Loucy (cell line): Measurements from ENCODE around the gene B3GALT5.

Source experiments
- H2AFZ ChIP-seq: fragments of 200-600 bp; sonication (generic); 2 replicates; pipeline ENCODE4 v1.6.0; 2016; ENCODE audit warnings: antibody characterized with exemption, mild to moderate bottlenecking, low read length, moderate library complexity
- H3F3A ChIP-seq: fragments of 200-600 bp; 2 replicates; pipeline ENCODE4 v1.6.0; 2016; ENCODE audit warnings: antibody characterized with exemption, low read depth, mild to moderate bottlenecking
- H3K27me3 ChIP-seq: fragments of 200-600 bp; sonication (generic); 2 replicates; pipeline ENCODE4 v1.6.1; 2014; ENCODE audit warnings: low read length, mild to moderate bottlenecking; ENCODE audit not compliant: insufficient read depth, poor library complexity, severe bottlenecking
- H3K36me3 ChIP-seq: fragments of 200-600 bp; sonication (generic); 2 replicates; pipeline ENCODE4 v1.6.1; 2016; ENCODE audit warnings: low read length; ENCODE audit not compliant: insufficient read depth
- H3K4me1 ChIP-seq: fragments of 200-600 bp; sonication (generic); 2 replicates; pipeline ENCODE4 v1.5.1; 2014; ENCODE audit warnings: low read length, mild to moderate bottlenecking; ENCODE audit not compliant: insufficient read depth, poor library complexity, severe bottlenecking
- H3K4me2 ChIP-seq: fragments of 200-600 bp; sonication (generic); 2 replicates; pipeline ENCODE4 v1.6.0; 2014; ENCODE audit warnings: antibody characterized with exemption, low read length, low read depth, mild to moderate bottlenecking; ENCODE audit not compliant: poor library complexity, severe bottlenecking
- H3K4me3 ChIP-seq: fragments of 200-600 bp; sonication (generic); 2 replicates; pipeline ENCODE4 v1.5.1; 2014; ENCODE audit warnings: low read length, mild to moderate bottlenecking, mixed read lengths; ENCODE audit not compliant: poor library complexity, severe bottlenecking
- H3K79me2 ChIP-seq: fragments of 200-600 bp; sonication (generic); 2 replicates; pipeline ENCODE4 v1.6.1; 2014; ENCODE audit warnings: low read length; ENCODE audit not compliant: insufficient read depth
- H3K9ac ChIP-seq: fragments of 200-600 bp; sonication (generic); 2 replicates; pipeline ENCODE4 v1.6.0; 2014; ENCODE audit warnings: mild to moderate bottlenecking, low read depth, low read length, moderate library complexity; ENCODE audit not compliant: poor library complexity, severe bottlenecking
- H3K9me2 ChIP-seq: fragments of 200-600 bp; sonication (generic); replicated peaks from 2 replicates; pipeline ENCODE4 v1.6.1; 2016; ENCODE audit warnings: low read depth, low read length, mixed read lengths
- H3K9me3 ChIP-seq: fragments of 200-600 bp; sonication (generic); 2 replicates; pipeline ENCODE4 v1.6.1; 2014; ENCODE audit warnings: mild to moderate bottlenecking, antibody characterized with exemption, low read length, low read depth; ENCODE audit not compliant: insufficient read depth
- H4K20me1 ChIP-seq: fragments of 200-600 bp; sonication (generic); 2 replicates; pipeline ENCODE4 v1.6.0; 2014; ENCODE audit warnings: antibody characterized with exemption, low read length, mild to moderate bottlenecking; ENCODE audit not compliant: insufficient read depth, poor library complexity, severe bottlenecking
- CTCF ChIP-seq: fragments of 200-600 bp; sonication (generic); conservative IDR thresholded peaks from 2 replicates; pipeline ENCODE4 v1.5.1; 2014; ENCODE audit warnings: mild to moderate bottlenecking, antibody characterized with exemption, low read length
- EZH2phosphoT487 ChIP-seq: fragments of 200-600 bp; IDR thresholded peaks from 2 replicates; pipeline ENCODE4 v1.6.1; 2018; ENCODE audit warnings: antibody characterized with exemption, mild to moderate bottlenecking, moderate library complexity, borderline replicate concordance

The B3GALT5 gene

DNA sequence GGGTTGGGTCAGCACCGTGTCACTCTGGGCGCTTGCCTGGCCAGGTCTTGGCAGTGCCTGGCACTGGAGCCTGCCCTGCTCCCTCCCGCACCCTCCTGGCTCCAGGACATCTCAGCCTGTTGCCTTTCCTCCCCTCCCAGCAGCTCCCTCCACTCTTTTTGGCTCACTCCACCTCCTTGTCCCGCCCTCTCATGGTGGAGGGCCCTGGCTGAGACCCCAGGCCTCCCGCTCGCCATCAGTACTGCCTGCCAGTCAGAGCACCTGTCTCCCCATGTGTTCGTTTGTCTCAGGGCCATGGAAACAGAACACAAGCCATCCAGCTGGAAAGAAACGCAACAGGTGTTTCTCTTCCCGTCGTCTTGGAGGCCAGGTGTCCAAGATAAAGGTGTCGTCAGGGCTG is 61.0 kb downstream of the B3GALT5 start:
- H3K4me3 ChIP-seq = no peak overlapping the region
- no peaks in the 10 kb centered on the region for H3K4me1 ChIP-seq
- no peak overlapping the region for H2AFZ ChIP-seq
- H3K4me2 ChIP-seq = no peak overlapping the region
- H3K27me3 ChIP-seq = no peaks in the 10 kb centered on the region
- H3K9ac ChIP-seq = no peak overlapping the region
- H4K20me1 ChIP-seq = no peaks in the 10 kb centered on the region
- no peaks in the 10 kb centered on the region for H3F3A ChIP-seq
- no peak for TF ChIP-seq CTCF
- TF ChIP-seq EZH2phosphoT487 = no peak
- no peaks in the 10 kb centered on the region for H3K9me2 ChIP-seq
- H3K36me3 ChIP-seq = no peaks in the 10 kb centered on the region
- no peaks in the 10 kb centered on the region for H3K79me2 ChIP-seq
- no peaks in the 10 kb centered on the region for H3K9me3 ChIP-seq

DNA sequence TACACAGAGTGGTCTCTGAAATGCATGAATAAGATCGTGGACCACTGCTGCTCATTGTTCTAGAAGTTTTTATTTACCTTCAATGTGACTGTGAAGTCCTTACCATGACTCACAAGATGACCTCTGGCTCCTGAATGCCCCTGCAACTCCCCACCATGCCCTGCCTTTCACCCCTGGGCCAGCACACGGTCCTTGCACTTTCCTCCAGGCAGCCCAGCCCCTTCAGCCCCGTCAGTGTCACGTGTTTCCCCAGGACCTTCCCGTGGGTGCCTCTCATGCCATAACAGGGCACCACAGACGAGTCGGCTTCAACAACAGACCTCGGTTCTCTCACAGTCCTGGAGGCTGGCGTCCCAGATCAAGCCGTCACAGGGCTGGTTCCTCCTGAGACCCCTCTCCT is 62.1 kb downstream of the B3GALT5 start:
- no peaks in the 10 kb centered on the region for H3K27me3 ChIP-seq
- H3K79me2 ChIP-seq = no peaks in the 10 kb centered on the region
- no peaks in the 10 kb centered on the region for H3K9me3 ChIP-seq
- H4K20me1 ChIP-seq = no peaks in the 10 kb centered on the region
- no peak overlapping the region for H3K4me3 ChIP-seq
- H2AFZ ChIP-seq = no peak overlapping the region
- H3K4me2 ChIP-seq = no peak overlapping the region
- no peaks in the 10 kb centered on the region for H3K4me1 ChIP-seq
- no peaks in the 10 kb centered on the region for H3K9me2 ChIP-seq
- no peak for TF ChIP-seq CTCF
- no peak for TF ChIP-seq EZH2phosphoT487
- H3F3A ChIP-seq = no peaks in the 10 kb centered on the region
- H3K9ac ChIP-seq = no peak overlapping the region
- H3K36me3 ChIP-seq = no peaks in the 10 kb centered on the region

- Histone ChIP-seq H3K79me2 (no peaks in the 10 kb centered on the region), H3K4me3 (no peak overlapping the region), H4K20me1 (no peaks in the 10 kb centered on the region), H3K9ac (no peak overlapping the region), H3K9me3 (no peaks in the 10 kb centered on the region), H3K27me3 (no peaks in the 10 kb centered on the region), H3K36me3 (no peaks in the 10 kb centered on the region), H3K4me2 (no peak overlapping the region), H3K4me1 (no peaks in the 10 kb centered on the region), H2AFZ (no peak overlapping the region), H3K9me2 (no peaks in the 10 kb centered on the region), H3F3A (no peaks in the 10 kb centered on the region)
- TF ChIP-seq CTCF (no peak), EZH2phosphoT487 (no peak)
Measured at GRCh38 chr21:39675590-39675989, 62.9 kb downstream of the B3GALT5 start.
